HG02759 (cell line): ENCODE data around the gene BAHCC1.

Experiments
- ATAC-seq: cut with Tn5 transposase; IDR thresholded peaks from one replicate; pipeline ENCODE4 v1.9.1; 2021; ENCODE audit warnings: mild to moderate bottlenecking, moderate library complexity; ENCODE audit not compliant: unreplicated experiment

BAHCC1 gene

GRCh38 chr17:81366648-81367047 lies 28.6 kb upstream of the BAHCC1 start:
- no peak for ATAC-seq

- no peak for ATAC-seq
Measured at GRCh38 chr17:81367171-81367570, 28.1 kb upstream of the BAHCC1 start.

- ATAC-seq = no peak
Measured at GRCh38 chr17:81368161-81369022, 26.9 kb upstream of the BAHCC1 start.

GRCh38 chr17:81370294-81370693 lies 25.0 kb upstream of the BAHCC1 start:
- no peak for ATAC-seq

- no peak for ATAC-seq
Measured at GRCh38 chr17:81371910-81372760, 23.1 kb upstream of the BAHCC1 start.

- ATAC-seq = no peak
Measured at GRCh38 chr17:81373536-81374160, 21.6 kb upstream of the BAHCC1 start.

GRCh38 chr17:81374890-81375289 lies 20.4 kb upstream of the BAHCC1 start:
- no peak for ATAC-seq

- no peak for ATAC-seq
Measured at GRCh38 chr17:81376946-81377714, 18.1 kb upstream of the BAHCC1 start.

- ATAC-seq = no peak
Measured at GRCh38 chr17:81378941-81379511, 16.2 kb upstream of the BAHCC1 start.

- ATAC-seq = no peak
Measured at GRCh38 chr17:81379523-81379942, 15.7 kb upstream of the BAHCC1 start.

GRCh38 chr17:81380131-81380530 lies 15.1 kb upstream of the BAHCC1 start:
- no peak for ATAC-seq

- no peak for ATAC-seq
Measured at GRCh38 chr17:81380666-81381518, 14.4 kb upstream of the BAHCC1 start.

- ATAC-seq = no peak
Measured at GRCh38 chr17:81381632-81382577, 13.4 kb upstream of the BAHCC1 start.

GRCh38 chr17:81382851-81383250 lies 12.4 kb upstream of the BAHCC1 start:
- no peak for ATAC-seq

GRCh38 chr17:81383504-81384421 lies 11.5 kb upstream of the BAHCC1 start:
- no peak for ATAC-seq

GRCh38 chr17:81384929-81385319 lies 10.3 kb upstream of the BAHCC1 start:
- no peak for ATAC-seq
